OCI-LY1 (cell line): ENCODE measurements around the gene RAB10.

Experiments
- H2AFZ ChIP-seq: fragments of 200-600 bp; sonication (generic), shearing (Covaris generic); 2 replicates; pipeline ENCODE4 v1.6.0; 2014; ENCODE audit warnings: antibody characterized with exemption, mild to moderate bottlenecking, low read length
- H3F3A ChIP-seq: fragments of 200-600 bp; sonication (generic), shearing (Covaris generic); 2 replicates; pipeline ENCODE4 v1.6.0; 2014; ENCODE audit warnings: mild to moderate bottlenecking, antibody characterized with exemption, low read length, moderate library complexity; ENCODE audit not compliant: insufficient read depth
- H3K27ac ChIP-seq: fragments of 200-600 bp; sonication (generic); 2 replicates; pipeline ENCODE4 v1.5.1; 2014; ENCODE audit warnings: low read length, mixed run types, mild to moderate bottlenecking, low read depth; ENCODE audit not compliant: poor library complexity, severe bottlenecking
- H3K27me3 ChIP-seq: fragments of 200-600 bp; sonication (generic); 2 replicates; pipeline ENCODE4 v1.6.0; 2014; ENCODE audit warnings: antibody characterized with exemption, mild to moderate bottlenecking, low read length, moderate library complexity; ENCODE audit not compliant: insufficient read depth
- H3K36me3 ChIP-seq: fragments of 200-600 bp; sonication (generic); 2 replicates; pipeline ENCODE4 v1.6.1; 2014; ENCODE audit warnings: mild to moderate bottlenecking, antibody characterized with exemption, low read length, moderate library complexity, mixed read lengths; ENCODE audit not compliant: insufficient read depth
- H3K4me1 ChIP-seq: fragments of 200-600 bp; sonication (generic); 2 replicates; pipeline ENCODE4 v1.5.1; 2014; ENCODE audit warnings: mild to moderate bottlenecking, low read length, moderate library complexity; ENCODE audit not compliant: insufficient read depth, severe bottlenecking
- H3K4me2 ChIP-seq: fragments of 200-600 bp; sonication (generic), shearing (Covaris generic); 2 replicates; pipeline ENCODE4 v1.6.1; 2014; ENCODE audit warnings: low read length
- H3K4me3 ChIP-seq: fragments of 200-600 bp; sonication (generic); 2 replicates; pipeline ENCODE4 v1.5.1; 2014; ENCODE audit warnings: low read length, low read depth, mild to moderate bottlenecking, mixed read lengths; ENCODE audit not compliant: poor library complexity, severe bottlenecking
- H3K79me2 ChIP-seq: fragments of 200-600 bp; shearing (Covaris generic); 2 replicates; pipeline ENCODE4 v1.6.1; 2016; ENCODE audit warnings: mixed run types, low read length, mixed read lengths; ENCODE audit not compliant: insufficient read depth
- H3K9ac ChIP-seq: fragments of 200-600 bp; sonication (generic), shearing (Covaris generic); 2 replicates; pipeline ENCODE4 v1.6.1; 2014; ENCODE audit warnings: mild to moderate bottlenecking, low read length, mixed read lengths
- H3K9me2 ChIP-seq: fragments of 200-600 bp; sonication (generic), shearing (Covaris generic); 2 replicates; pipeline ENCODE4 v1.6.1; 2014; ENCODE audit warnings: low read depth, mild to moderate bottlenecking, low read length, mixed read lengths
- H3K9me3 ChIP-seq: fragments of 200-600 bp; shearing (Covaris generic); 2 replicates; pipeline ENCODE4 v1.6.1; 2014; ENCODE audit warnings: low read length, mixed read lengths
- H4K20me1 ChIP-seq: fragments of 200-600 bp; sonication (generic), shearing (Covaris generic); 2 replicates; pipeline ENCODE4 v1.6.0; 2016; ENCODE audit warnings: mild to moderate bottlenecking, low read length; ENCODE audit not compliant: insufficient read depth
- EZH2 ChIP-seq: fragments of 200-600 bp; sonication (generic), shearing (Covaris generic); IDR thresholded peaks from 2 replicates; pipeline ENCODE4 v1.8.0; 2017; ENCODE audit warnings: borderline replicate concordance, mixed run types, mild to moderate bottlenecking, antibody characterized with exemption, low read length, moderate library complexity, mixed read lengths
- TF ChIP-seq, protein P1 (sequence below): fragments of 200-600 bp; sonication (generic), shearing (Covaris generic); IDR thresholded peaks from 2 replicates; pipeline ENCODE4 v1.5.1; 2017; ENCODE audit warnings: mild to moderate bottlenecking, antibody characterized with exemption, low read length, moderate library complexity, mixed read lengths

Gene RAB10

DNA sequence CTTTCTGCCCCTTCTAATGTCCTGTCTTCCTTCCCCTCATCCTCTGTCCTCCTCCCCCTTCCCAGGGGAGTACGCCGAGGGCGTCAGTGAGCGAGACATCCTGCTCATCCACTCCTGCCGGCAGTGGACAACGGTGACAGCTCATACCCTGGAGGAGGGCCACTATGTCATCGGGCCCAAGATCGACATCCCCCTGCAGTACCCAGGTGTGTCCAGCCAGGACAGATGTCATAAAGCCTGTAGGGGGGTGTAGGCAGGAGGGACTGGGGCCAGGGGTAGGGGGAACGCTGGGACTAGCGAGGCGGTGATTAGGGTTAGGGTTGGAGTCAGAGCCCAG lies 142.4 kb downstream of the RAB10 start:
- Histone ChIP-seq H3K9me2 (no peaks in the 10 kb centered on the region), H3F3A (no peaks in the 10 kb centered on the region), H3K27ac (no peak overlapping the region), H3K9ac (no peak overlapping the region), H3K27me3 (0 out of 2 replicates have a peak, but pooled peaks cover 6% of the 10 kb centered on the region), H3K4me1 (peaks cover 10% of the 10 kb centered on the region), H3K4me3 (no peak overlapping the region), H3K4me2 (no peak overlapping the region), H3K9me3 (no peaks in the 10 kb centered on the region), H4K20me1 (no peaks in the 10 kb centered on the region), H3K79me2 (no peaks in the 10 kb centered on the region), H2AFZ (no peak overlapping the region), H3K36me3 (no peaks in the 10 kb centered on the region)
- TF ChIP-seq, protein P1, sequence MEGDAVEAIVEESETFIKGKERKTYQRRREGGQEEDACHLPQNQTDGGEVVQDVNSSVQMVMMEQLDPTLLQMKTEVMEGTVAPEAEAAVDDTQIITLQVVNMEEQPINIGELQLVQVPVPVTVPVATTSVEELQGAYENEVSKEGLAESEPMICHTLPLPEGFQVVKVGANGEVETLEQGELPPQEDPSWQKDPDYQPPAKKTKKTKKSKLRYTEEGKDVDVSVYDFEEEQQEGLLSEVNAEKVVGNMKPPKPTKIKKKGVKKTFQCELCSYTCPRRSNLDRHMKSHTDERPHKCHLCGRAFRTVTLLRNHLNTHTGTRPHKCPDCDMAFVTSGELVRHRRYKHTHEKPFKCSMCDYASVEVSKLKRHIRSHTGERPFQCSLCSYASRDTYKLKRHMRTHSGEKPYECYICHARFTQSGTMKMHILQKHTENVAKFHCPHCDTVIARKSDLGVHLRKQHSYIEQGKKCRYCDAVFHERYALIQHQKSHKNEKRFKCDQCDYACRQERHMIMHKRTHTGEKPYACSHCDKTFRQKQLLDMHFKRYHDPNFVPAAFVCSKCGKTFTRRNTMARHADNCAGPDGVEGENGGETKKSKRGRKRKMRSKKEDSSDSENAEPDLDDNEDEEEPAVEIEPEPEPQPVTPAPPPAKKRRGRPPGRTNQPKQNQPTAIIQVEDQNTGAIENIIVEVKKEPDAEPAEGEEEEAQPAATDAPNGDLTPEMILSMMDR = no peak

DNA sequence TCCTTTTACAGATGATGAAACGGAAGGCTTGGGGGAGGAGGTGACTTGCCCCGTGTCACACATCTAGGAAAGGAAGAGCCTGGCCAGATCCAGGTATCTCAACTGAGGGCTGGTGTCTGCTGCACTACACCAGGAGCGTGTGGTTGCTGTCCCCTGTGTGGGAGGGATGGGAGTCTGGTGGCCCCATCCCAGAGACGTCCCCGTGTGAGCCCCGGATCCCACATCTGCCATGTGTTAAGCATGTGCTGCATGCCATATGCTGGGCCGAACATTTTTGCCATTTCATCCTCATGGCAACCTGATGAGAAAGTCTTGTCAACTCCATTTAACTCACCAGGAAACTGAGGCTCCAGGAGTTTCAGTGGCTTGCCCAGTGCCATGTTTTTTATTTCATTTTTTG lies 143.2 kb downstream of the RAB10 start:
- Histone ChIP-seq H3K27me3 (0 out of 2 replicates have a peak, but pooled peaks cover 6% of the 10 kb centered on the region), H3K9me2 (no peaks in the 10 kb centered on the region), H3K9me3 (no peaks in the 10 kb centered on the region), H3F3A (no peaks in the 10 kb centered on the region), H3K79me2 (no peaks in the 10 kb centered on the region), H3K27ac (no peak overlapping the region), H4K20me1 (no peaks in the 10 kb centered on the region), H3K4me2 (no peak overlapping the region), H3K9ac (no peak overlapping the region), H3K36me3 (no peaks in the 10 kb centered on the region), H3K4me3 (no peak overlapping the region), H2AFZ (no peak overlapping the region), H3K4me1 (peaks cover 10% of the 10 kb centered on the region)
- TF ChIP-seq, protein P1 = no peak
- no peak for TF ChIP-seq EZH2

DNA sequence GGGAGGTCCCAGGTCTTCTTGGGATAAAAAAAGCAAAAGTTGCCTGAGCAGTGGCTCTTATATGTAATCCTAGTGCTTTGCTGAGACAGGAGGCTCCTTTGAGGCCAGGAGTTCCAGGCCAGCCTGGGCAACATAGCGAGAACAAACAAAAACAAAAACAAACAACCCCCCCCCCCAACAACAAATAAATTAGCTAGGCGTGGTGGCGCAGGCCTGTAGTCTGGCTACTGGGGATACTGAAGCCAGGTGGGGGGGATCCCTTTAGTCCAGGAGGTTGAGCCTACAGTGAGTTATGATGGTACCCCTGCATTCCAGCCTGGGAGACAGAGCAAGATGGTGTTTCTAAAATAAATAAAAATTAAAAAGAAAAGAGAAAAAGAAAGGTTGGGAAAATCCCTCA lies 144.4 kb downstream of the RAB10 start:
- Histone ChIP-seq H2AFZ (no peak overlapping the region), H4K20me1 (no peaks in the 10 kb centered on the region), H3K4me2 (peak overlapping the region; percentile 65), H3F3A (no peaks in the 10 kb centered on the region), H3K27ac (no peak overlapping the region), H3K36me3 (no peaks in the 10 kb centered on the region), H3K9me2 (no peaks in the 10 kb centered on the region), H3K9ac (no peak overlapping the region), H3K27me3 (0 out of 2 replicates have a peak, but pooled peaks cover 6% of the 10 kb centered on the region), H3K4me3 (peak overlapping the region; percentile 54), H3K4me1 (peaks cover 10% of the 10 kb centered on the region), H3K79me2 (no peaks in the 10 kb centered on the region), H3K9me3 (no peaks in the 10 kb centered on the region)
- TF ChIP-seq, protein P1 = no peak
- TF ChIP-seq EZH2 = no peak
